Stimulated activated CD4-positive, alpha-beta T cell treated with anti-CD3 and anti-CD28 coated beads, Interleukin-12 subunit alpha, Interleukin-12 subunit beta, amount 100 ng/mL, for 48 hours (primary cell): ENCODE data around the gene MAPKAPK2.
"Not testable (repeated sequence)": the region's sequence is repeated elsewhere in the genome, so short reads cannot be mapped to it uniquely, and the experiment has no call there.

Experiments
- DNase-seq, 3 donors: peaks; one replicate each; pipeline ENCODE4 v3.0.0-alpha.2; 2020; ENCODE audit warnings: low read depth in 2 of 3, low spot score in 1 of 3

The MAPKAPK2 gene

DNA sequence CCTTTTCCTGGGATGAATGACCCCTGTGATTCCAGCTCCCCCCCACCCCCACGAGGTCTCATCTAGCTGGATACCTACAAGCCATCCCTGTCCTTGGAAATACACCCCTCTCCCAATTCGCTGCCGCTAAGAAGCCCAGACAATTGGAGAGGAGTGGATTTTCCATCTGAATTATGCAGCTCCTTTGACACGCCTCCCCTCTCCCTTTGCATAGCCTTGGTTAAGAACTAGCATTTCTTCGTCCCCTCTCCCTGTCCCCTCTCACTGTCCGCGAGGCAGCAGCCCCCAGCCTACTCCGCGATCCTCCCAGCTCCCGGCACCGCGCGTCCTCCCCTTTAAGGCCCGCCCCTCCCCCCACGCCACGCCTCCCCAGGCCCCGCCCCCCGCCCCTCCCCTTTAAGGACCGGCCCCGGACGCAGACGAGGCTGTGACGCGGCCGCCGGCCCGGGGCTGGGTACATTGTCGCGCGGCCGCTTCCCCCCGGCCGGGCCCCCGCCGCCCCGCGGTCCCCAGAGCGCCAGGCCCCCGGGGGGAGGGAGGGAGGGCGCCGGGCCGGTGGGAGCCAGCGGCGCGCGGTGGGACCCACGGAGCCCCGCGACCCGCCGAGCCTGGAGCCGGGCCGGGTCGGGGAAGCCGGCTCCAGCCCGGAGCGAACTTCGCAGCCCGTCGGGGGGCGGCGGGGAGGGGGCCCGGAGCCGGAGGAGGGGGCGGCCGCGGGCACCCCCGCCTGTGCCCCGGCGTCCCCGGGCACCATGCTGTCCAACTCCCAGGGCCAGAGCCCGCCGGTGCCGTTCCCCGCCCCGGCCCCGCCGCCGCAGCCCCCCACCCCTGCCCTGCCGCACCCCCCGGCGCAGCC, at the start of gene MAPKAPK2:
MAPKAPK2 (plus strand) TSS at position 428 of the 856 bp plus-strand sequence; CDS start at position 753, 325 bp downstream.
- peak; percentile 52 to 71 (median 59) for DNase-seq

GRCh38 chr1:206635080-206635977, 49.4 kb upstream of the MAPKAPK2 start, which contains the start of gene DYRK3:
Gene DYRK3 (plus strand): TSS chr1:206635536. CDS start chr1:206635704, 168 bp downstream.
- DNase-seq, result peak; percentile 90 to 96 (median 91)

GRCh38 chr1:206635978-206636345, 48.7 kb upstream of the MAPKAPK2 start:
- no peak for DNase-seq

- DNase-seq, result no peak
These were observed 48.0 kb upstream of the MAPKAPK2 start for GRCh38 chr1:206636671-206637070.

DNA sequence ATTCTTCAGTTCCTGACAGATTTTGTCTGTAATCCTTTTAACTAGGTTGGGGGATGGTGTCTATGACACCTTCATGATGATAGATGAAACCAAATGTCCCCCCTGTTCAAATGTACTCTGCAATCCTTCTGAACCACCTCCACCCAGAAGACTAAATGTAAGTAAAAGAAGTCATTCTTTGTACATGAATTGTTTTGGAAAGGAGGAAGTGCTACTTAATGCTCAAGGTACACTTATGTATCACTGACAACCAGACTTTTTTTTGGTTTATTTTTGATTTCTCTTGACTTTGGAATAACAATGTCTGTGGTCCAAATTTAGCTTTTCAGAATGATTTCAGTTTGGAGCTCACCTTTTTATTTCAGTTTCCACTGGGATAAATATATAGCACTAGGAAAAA, 47.1 kb upstream of the MAPKAPK2 start:
- DNase-seq, result no peak

- not testable (repeated sequence) for DNase-seq
These were observed 42.6 kb upstream of the MAPKAPK2 start for GRCh38 chr1:206642074-206642473.

DNA sequence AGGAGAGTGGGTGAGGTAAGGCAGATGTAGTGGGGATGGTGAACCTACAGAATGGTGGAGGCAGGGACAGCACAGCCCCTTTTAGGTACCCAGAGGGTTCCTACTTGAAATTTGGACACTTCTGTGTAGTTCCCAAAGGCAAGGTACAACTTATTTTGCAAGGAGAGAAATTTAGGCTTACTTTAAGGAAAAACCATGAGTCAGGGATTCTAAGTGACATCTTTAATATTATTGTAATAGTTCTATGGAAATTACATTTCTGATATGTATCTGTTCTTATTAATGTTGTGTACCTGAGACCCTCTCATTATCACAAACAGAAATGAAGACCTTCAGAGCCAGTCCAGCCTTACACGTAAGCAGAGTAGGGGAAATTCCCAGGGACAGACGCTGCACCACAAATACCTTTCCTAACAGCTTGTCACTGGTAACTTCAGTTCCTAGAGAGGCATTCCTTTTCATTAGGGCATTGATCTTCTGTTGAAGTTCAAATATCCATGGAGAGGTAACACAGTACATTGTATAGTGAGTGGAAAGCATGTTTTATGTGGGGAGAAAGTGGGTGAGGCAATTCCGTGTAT, 41.5 kb upstream of the MAPKAPK2 start:
- DNase-seq, result no peak

GRCh38 chr1:206646504-206646903, 38.2 kb upstream of the MAPKAPK2 start:
- DNase-seq, result no peak

DNA sequence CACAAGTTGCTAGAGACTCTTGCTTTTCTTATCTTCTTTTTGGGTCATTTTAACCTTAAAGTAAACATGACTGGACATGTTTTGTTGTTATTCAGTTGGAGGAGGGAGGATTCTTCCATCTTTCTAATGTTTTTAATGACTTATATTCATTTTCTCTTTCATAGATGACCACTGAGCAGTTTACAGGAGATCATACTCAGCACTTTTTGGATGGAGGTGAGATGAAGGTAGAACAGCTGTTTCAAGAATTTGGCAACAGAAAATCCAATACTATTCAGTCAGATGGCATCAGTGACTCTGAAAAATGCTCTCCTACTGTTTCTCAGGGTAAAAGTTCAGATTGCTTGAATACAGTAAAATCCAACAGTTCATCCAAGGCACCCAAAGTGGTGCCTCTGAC, 37.5 kb upstream of the MAPKAPK2 start:
- DNase-seq, result no peak

- no peak for DNase-seq
These were observed 35.3 kb upstream of the MAPKAPK2 start for GRCh38 chr1:206649261-206649921.

GRCh38 chr1:206651014-206651413, 33.7 kb upstream of the MAPKAPK2 start:
- no peak for DNase-seq

- DNase-seq, result no peak
These were observed 32.5 kb upstream of the MAPKAPK2 start for GRCh38 chr1:206651958-206652890.

DNA sequence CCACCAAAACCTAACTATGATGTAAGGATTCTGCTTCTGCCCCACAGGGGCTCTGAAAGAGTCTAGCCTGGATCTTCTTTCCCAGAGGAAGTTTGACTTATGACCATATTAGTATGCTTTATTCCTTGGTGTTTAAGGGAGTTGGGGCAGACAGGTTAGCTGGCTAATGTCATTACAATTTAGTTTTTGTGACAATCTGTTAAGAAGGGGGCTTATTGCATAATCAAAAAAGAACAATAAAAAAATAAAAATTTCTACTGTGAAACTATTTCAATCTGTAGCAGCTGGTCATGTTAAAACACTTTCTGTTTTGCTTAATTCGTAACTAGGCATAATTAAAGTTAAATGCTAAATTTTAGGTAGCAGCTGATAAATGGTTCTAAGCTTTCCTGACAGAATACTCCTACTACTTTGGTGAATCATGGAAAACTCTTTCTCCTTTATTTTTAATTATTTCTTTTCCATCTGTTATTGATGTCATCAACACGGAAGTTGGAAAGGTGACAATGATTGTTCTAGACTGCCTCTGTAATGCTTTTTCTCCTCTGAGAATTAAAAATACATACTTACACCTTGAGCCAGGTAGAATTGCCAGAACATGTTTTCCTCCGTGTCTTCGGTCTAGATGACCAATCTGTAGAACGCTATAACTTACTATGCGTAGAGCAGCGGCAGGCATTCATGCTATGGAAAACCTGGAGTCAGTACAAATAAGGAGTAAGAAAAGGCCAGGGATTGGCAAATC, 30.8 kb upstream of the MAPKAPK2 start:
- no peak for DNase-seq

DNA sequence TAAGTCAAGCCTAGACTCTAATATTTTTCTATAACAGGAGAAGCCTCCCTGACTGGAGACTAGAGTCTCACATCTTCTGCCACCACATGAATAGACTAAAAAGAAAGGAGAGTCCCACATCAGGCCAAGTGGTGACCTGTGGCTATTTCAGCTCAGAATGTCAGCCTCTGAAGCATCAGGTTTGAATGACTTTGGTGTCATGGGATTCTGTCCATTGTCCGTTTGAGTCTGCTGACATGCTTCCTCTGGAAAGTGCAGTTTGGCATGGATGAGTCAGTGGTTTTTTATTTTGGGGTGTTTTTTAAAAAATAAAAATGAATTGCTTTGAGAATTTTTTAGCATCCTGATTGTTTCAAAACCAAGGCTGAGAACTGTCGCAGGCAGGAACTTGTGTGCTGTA, 29.9 kb upstream of the MAPKAPK2 start:
- no peak for DNase-seq

- DNase-seq, result no peak
These were observed 29.2 kb upstream of the MAPKAPK2 start for GRCh38 chr1:206655471-206655882.

DNA sequence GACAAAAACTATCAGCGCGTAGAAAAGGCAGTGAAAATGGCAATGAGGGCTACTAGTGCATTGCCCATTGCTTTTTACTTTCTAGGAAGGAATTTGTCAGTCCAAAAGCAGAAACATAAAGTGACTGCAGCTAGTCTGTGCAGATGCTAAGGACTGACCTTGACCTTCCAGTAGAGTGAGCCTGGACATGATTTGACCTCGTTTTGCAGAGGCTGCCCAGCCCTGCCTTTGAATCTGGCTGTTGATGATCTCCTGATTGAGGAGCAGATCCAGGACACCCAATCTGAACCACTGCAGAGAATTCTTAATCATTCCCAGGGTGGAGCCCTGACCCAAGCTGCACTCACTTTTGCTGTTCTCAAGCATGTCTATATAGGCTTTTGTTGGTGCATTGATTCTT, 27.8 kb upstream of the MAPKAPK2 start:
- no peak for DNase-seq

- DNase-seq, result no peak
These were observed 27.0 kb upstream of the MAPKAPK2 start for GRCh38 chr1:206657751-206658150.

DNA sequence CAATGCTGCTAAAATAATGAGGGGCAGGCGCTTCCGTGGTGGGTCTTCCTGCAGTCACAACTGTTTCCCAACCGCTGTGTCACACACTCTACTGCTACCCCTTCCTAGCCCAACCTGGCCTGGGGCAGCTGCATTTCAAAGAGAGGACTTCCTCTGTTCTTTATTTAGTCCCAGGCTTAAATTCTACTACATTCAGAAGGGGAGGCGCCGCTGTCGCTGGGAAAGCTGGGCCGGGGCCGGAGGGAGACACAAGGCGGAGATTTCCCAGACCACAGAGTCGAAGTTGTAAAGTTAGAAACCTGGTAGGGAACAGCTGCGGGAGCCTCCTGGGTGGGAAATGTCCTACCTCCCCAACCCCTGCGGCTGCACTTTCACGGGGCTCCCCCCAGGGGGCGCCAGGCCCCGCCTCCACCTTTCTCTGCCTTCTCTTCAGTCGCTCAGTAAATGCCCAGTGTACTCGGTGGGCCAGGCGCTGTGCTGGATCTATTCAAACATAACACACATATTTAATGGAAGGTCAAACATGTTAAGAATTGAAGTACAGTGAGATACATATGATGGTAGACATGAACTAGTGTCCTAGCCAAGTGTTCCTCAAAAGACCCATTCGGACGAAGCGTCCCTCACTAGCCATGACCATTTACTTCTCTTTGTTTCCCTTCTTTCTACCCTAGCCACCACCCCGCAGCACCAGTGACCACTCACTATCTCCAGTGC, 26.3 kb upstream of the MAPKAPK2 start:
- peak; percentile 38 to 55 (median 40) for DNase-seq

DNA sequence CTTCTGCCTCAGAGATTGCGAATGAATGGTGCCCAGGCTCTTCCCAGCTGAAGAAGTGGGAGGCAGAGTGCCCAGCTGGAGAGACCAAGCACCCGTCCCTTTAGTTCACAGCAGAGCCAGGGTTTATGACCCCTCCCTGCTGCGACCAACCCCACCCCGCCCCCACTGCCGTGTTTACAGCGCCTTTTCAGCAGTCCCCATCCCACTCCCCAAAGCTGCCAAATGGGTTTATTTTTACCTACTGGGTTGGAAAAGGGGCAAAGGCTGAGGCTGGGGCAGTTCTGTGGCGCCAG, 25.8 kb upstream of the MAPKAPK2 start:
- no peak for DNase-seq
